Neural progenitor cell (in vitro differentiated cells): ENCODE results near the gene SLC22A1. TPM values are rescaled to one million over a fixed set of nuclear protein-coding genes. Genes with fewer than 3 reads are reported as not detected.
A peak's percentile ranks its signal among the peaks of the same experiment; 100 is the strongest.

ENCODE experiments used
- DNase-seq: peaks from one replicate; pipeline ENCODE4 v3.0.0-alpha.2; 2016; ENCODE audit warnings: low spot score
- H2AFZ ChIP-seq: fragments of 200-600 bp; sonication (generic); replicated peaks from 2 replicates; pipeline ENCODE4 v1.6.1; 2016; ENCODE audit warnings: antibody characterized with exemption
- H3F3A ChIP-seq: fragments of 200-600 bp; sonication (generic); 2 replicates; pipeline ENCODE4 v1.6.1; 2016; ENCODE audit warnings: antibody characterized with exemption, low read depth
- H3K27ac ChIP-seq: fragments of 200-600 bp; sonication (generic); 2 replicates; pipeline ENCODE4 v1.5.1; 2016; ENCODE audit warnings: mild to moderate bottlenecking
- H3K27me3 ChIP-seq: fragments of 200-600 bp; sonication (generic); 2 replicates; pipeline ENCODE4 v1.6.1; 2016; ENCODE audit warnings: mild to moderate bottlenecking, moderate library complexity
- H3K36me3 ChIP-seq: fragments of 200-600 bp; sonication (generic); 2 replicates; pipeline ENCODE4 v1.5.1; 2016
- H3K4me1 ChIP-seq: fragments of 200-600 bp; sonication (generic); 2 replicates; pipeline ENCODE4 v1.6.1; 2016; ENCODE audit warnings: mixed run types
- H3K4me2 ChIP-seq: fragments of 200-600 bp; sonication (generic); 2 replicates; pipeline ENCODE4 v1.6.1; 2016
- H3K4me3 ChIP-seq: fragments of 200-600 bp; sonication (generic); 2 replicates; pipeline ENCODE4 v1.5.1; 2016
- H3K79me2 ChIP-seq: fragments of 200-600 bp; sonication (generic); 2 replicates; pipeline ENCODE4 v1.6.1; 2016; ENCODE audit warnings: low read depth
- H3K9ac ChIP-seq: fragments of 200-600 bp; sonication (generic); 2 replicates; pipeline ENCODE4 v1.6.1; 2016
- H3K9me3 ChIP-seq: fragments of 200-600 bp; sonication (generic); 2 replicates; pipeline ENCODE4 v1.5.1; 2016; ENCODE audit warnings: low read depth
- H4K20me1 ChIP-seq: fragments of 200-600 bp; sonication (generic); 2 replicates; pipeline ENCODE4 v1.6.1; 2016; ENCODE audit warnings: low read depth
- H3K27ac Mint-ChIP-seq: 3 replicates; pipeline ENCODE4 v1.8.0; 2021; ENCODE audit warnings: mixed read lengths
- H3K27me3 Mint-ChIP-seq: 2 replicates; pipeline ENCODE4 v1.8.0; 2022; ENCODE audit warnings: low read depth, mild to moderate bottlenecking, inconsistent platforms, moderate library complexity, mixed read lengths; ENCODE audit not compliant: insufficient read depth
- H3K36me3 Mint-ChIP-seq: 3 replicates; pipeline ENCODE4 v1.8.0; 2021; ENCODE audit warnings: mixed read lengths
- H3K4me1 Mint-ChIP-seq: 3 replicates; pipeline ENCODE4 v1.8.0; 2021; ENCODE audit warnings: mixed read lengths
- H3K4me3 Mint-ChIP-seq: 3 replicates; pipeline ENCODE4 v1.8.0; 2021; ENCODE audit warnings: mild to moderate bottlenecking, moderate library complexity, mixed read lengths
- H3K9me3 Mint-ChIP-seq: 3 replicates; pipeline ENCODE4 v1.8.0; 2020; ENCODE audit warnings: mixed read lengths
- EZH2 ChIP-seq: fragments of 200-600 bp; sonication (generic); IDR thresholded peaks from 2 replicates; pipeline ENCODE4 v1.6.1; 2017; ENCODE audit warnings: antibody characterized with exemption, mild to moderate bottlenecking, moderate library complexity
- EZH2phosphoT487 ChIP-seq: fragments of 200-600 bp; sonication (generic); IDR thresholded peaks from 2 replicates; pipeline ENCODE4 v1.6.1; 2017; ENCODE audit warnings: antibody characterized with exemption
- total RNA-seq: library from RNA; depleted of rRNA; stranded (reverse); fragments of >200 nt; gene quantifications from 2 replicates; pipeline ENCODE4 v1.2.3, GENCODE V29; 2015; ENCODE audit warnings: low replicate concordance
- TF ChIP-seq, protein P1 (sequence below): fragments of 200-600 bp; sonication (generic); IDR thresholded peaks from 2 replicates; pipeline ENCODE4 v1.5.1; 2017; ENCODE audit warnings: antibody characterized with exemption, mild to moderate bottlenecking

SLC22A1 gene
- total RNA-seq, 1 donor from 2014 or later = not detected

DNA sequence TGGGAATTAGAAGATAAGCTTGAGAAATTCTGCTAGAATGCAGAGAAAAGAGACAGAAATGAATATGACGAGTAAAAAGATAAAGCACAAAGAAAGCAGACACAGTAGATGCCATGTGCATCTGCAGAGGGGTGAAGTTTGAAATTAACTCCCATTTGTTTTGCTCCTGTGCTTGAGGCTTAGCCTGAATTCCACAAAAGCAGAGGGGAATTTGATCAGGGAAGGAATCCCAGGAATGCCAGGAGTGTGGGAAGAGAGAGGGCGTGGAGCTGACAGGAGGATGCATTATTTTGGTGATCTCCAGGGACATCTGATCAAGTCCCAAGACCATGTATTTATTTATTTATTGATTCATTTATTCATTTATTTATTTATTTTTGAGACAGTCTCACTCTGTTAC, 55.6 kb downstream of the SLC22A1 start:
- Histone ChIP-seq H3K4me1 (peaks cover 6% of the 10 kb centered on the region), H3K27me3 (no peaks in the 10 kb centered on the region), H3K27ac (no peak overlapping the region), H3F3A (no peaks in the 10 kb centered on the region), H3K36me3 (no peaks in the 10 kb centered on the region), H2AFZ (no peak overlapping the region), H3K4me3 (no peak overlapping the region), H3K79me2 (no peaks in the 10 kb centered on the region), H3K9me3 (no peaks in the 10 kb centered on the region), H4K20me1 (no peaks in the 10 kb centered on the region), H3K9ac (no peak overlapping the region), H3K4me2 (no peak overlapping the region)
- H3K36me3 Mint-ChIP-seq = peaks cover 1% of the 10 kb centered on the region
- TF ChIP-seq EZH2 (no peak), EZH2phosphoT487 (no peak)
- TF ChIP-seq, protein P1, sequence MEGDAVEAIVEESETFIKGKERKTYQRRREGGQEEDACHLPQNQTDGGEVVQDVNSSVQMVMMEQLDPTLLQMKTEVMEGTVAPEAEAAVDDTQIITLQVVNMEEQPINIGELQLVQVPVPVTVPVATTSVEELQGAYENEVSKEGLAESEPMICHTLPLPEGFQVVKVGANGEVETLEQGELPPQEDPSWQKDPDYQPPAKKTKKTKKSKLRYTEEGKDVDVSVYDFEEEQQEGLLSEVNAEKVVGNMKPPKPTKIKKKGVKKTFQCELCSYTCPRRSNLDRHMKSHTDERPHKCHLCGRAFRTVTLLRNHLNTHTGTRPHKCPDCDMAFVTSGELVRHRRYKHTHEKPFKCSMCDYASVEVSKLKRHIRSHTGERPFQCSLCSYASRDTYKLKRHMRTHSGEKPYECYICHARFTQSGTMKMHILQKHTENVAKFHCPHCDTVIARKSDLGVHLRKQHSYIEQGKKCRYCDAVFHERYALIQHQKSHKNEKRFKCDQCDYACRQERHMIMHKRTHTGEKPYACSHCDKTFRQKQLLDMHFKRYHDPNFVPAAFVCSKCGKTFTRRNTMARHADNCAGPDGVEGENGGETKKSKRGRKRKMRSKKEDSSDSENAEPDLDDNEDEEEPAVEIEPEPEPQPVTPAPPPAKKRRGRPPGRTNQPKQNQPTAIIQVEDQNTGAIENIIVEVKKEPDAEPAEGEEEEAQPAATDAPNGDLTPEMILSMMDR = no peak
- peak; percentile 33 for DNase-seq
- H3K4me1 Mint-ChIP-seq = peaks cover 6% of the 10 kb centered on the region
- no peaks in the 10 kb centered on the region for H3K9me3 Mint-ChIP-seq
- no peak overlapping the region for H3K4me3 Mint-ChIP-seq
- peaks cover 2% of the 10 kb centered on the region for H3K27me3 Mint-ChIP-seq
- no peak overlapping the region for H3K27ac Mint-ChIP-seq

DNA sequence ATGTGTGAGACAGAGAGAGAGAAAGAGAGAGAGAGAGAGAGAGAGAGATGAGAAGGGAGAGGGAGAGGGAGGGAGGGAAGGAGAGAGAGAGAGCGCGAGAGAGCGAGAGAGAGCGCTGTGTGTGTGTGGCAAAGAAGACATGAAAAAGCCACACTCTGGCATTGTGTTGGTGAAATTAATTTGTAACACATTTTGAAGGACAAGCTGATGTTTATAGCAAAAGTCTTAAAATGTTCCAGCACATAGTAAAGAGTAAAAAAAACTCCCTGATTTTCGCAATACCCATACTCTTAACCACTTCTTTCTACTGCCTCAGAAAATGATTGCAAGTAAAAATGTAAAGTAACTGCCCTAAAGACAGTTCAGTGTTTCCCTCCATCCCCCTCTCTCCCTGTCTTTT, 56.7 kb downstream of the SLC22A1 start:
- TF ChIP-seq, protein P1 = no peak
- H3K4me2 ChIP-seq = no peak overlapping the region
- no peaks in the 10 kb centered on the region for H3F3A ChIP-seq
- H3K4me1 Mint-ChIP-seq = peaks cover 6% of the 10 kb centered on the region
- DNase-seq = no peak
- no peak overlapping the region for H3K27ac ChIP-seq
- no peaks in the 10 kb centered on the region for H3K36me3 Mint-ChIP-seq
- no peaks in the 10 kb centered on the region for H3K9me3 ChIP-seq
- no peak overlapping the region for H3K9ac ChIP-seq
- H3K27me3 Mint-ChIP-seq = no peaks in the 10 kb centered on the region
- no peak overlapping the region for H3K4me3 ChIP-seq
- H4K20me1 ChIP-seq = no peaks in the 10 kb centered on the region
- H3K36me3 ChIP-seq = no peaks in the 10 kb centered on the region
- no peaks in the 10 kb centered on the region for H3K9me3 Mint-ChIP-seq
- H3K27ac Mint-ChIP-seq = peak overlapping the region; percentile 38
- H2AFZ ChIP-seq = no peak overlapping the region
- no peak overlapping the region for H3K4me3 Mint-ChIP-seq
- H3K4me1 ChIP-seq = peaks cover 6% of the 10 kb centered on the region
- H3K27me3 ChIP-seq = no peaks in the 10 kb centered on the region
- H3K79me2 ChIP-seq = no peaks in the 10 kb centered on the region

DNA sequence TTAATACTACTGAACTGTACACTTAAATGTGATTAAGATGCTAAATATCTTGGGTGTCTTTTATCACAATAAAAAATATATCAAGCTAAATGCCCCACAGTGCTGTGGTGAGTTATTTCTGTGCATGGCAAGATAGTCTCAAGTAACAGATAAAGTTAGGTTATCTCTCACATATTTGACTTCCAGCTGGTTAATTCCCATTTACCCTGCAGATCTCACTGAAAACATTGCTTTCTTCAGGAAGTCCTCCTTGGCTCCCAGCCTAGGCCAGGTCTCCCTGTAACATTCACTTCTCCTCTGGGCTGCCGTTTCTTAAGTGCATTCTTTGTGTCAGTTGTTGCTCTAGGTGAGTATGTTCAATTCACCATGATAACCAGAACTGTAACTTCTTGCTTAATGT, 59.1 kb downstream of the SLC22A1 start:
- no peak overlapping the region for H3K27ac ChIP-seq
- H3K36me3 ChIP-seq = no peaks in the 10 kb centered on the region
- H2AFZ ChIP-seq = no peak overlapping the region
- H3K27ac Mint-ChIP-seq = no peak overlapping the region
- H3K79me2 ChIP-seq = no peaks in the 10 kb centered on the region
- no peaks in the 10 kb centered on the region for H3F3A ChIP-seq
- TF ChIP-seq EZH2 = no peak
- TF ChIP-seq, protein P1 = no peak
- no peak for TF ChIP-seq EZH2phosphoT487
- no peak for DNase-seq
- H3K9ac ChIP-seq = no peak overlapping the region
- no peak overlapping the region for H3K4me2 ChIP-seq
- no peaks in the 10 kb centered on the region for H3K4me1 ChIP-seq
- H3K27me3 ChIP-seq = no peaks in the 10 kb centered on the region
- no peaks in the 10 kb centered on the region for H3K9me3 ChIP-seq
- peaks cover 3% of the 10 kb centered on the region for H3K9me3 Mint-ChIP-seq
- no peaks in the 10 kb centered on the region for H3K36me3 Mint-ChIP-seq
- H4K20me1 ChIP-seq = no peaks in the 10 kb centered on the region
- H3K4me3 ChIP-seq = no peak overlapping the region
- H3K27me3 Mint-ChIP-seq = no peaks in the 10 kb centered on the region
- H3K4me1 Mint-ChIP-seq = no peaks in the 10 kb centered on the region
- no peak overlapping the region for H3K4me3 Mint-ChIP-seq

DNA sequence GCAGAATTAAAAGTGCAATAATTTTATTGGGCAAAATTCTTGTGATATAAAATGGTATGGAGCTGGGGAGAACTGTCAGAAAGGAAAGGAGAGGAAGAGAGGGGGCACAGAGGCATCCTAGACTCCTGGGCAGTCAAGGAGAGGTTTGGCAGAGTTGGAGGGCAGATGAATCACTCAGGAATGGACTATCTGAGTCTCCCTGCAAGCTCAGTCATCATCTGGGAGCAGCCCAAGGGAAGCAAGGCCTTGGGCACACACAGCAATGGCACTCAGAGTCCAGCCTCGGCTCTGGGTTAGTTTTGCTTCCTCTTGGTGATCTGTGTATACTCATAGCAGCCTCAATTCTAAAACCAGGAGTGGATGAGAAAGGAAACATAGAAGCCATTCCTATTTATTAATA, 67.2 kb downstream of the SLC22A1 start:
- no peaks in the 10 kb centered on the region for H3K4me1 Mint-ChIP-seq
- peaks cover 9% of the 10 kb centered on the region for H3K9me3 ChIP-seq
- H3K79me2 ChIP-seq = no peaks in the 10 kb centered on the region
- no peaks in the 10 kb centered on the region for H3K27me3 ChIP-seq
- no peak overlapping the region for H3K4me3 Mint-ChIP-seq
- no peak overlapping the region for H3K27ac Mint-ChIP-seq
- no peaks in the 10 kb centered on the region for H3K4me1 ChIP-seq
- peaks cover 9% of the 10 kb centered on the region for H3K9me3 Mint-ChIP-seq
- no peak overlapping the region for H3K9ac ChIP-seq
- H3K36me3 Mint-ChIP-seq = no peaks in the 10 kb centered on the region
- H3K4me3 ChIP-seq = no peak overlapping the region
- H3K36me3 ChIP-seq = no peaks in the 10 kb centered on the region
- no peak overlapping the region for H3K27ac ChIP-seq
- no peaks in the 10 kb centered on the region for H3F3A ChIP-seq
- H3K27me3 Mint-ChIP-seq = no peaks in the 10 kb centered on the region
- no peak for DNase-seq
- H3K4me2 ChIP-seq = no peak overlapping the region
- no peaks in the 10 kb centered on the region for H4K20me1 ChIP-seq
- TF ChIP-seq EZH2 (no peak), EZH2phosphoT487 (no peak)
- TF ChIP-seq, protein P1 = no peak
- H2AFZ ChIP-seq = peak overlapping the region; percentile 26
